Activated T-cell treated with anti-CD3 and anti-CD28 coated beads for 48 hours (primary cell): ENCODE results near the gene KATNB1.
"Not testable (repeated sequence)": the region's sequence is repeated elsewhere in the genome, so short reads cannot be mapped to it uniquely, and the experiment has no call there.

Experiments used
- DNase-seq: peaks from one replicate; pipeline ENCODE4 v3.0.0-alpha.2; 2020; ENCODE audit warnings: low read depth

KATNB1 gene

GRCh38 chr16:57774705-57775285, 39.2 kb downstream of the KATNB1 start:
- no peak for DNase-seq

DNA sequence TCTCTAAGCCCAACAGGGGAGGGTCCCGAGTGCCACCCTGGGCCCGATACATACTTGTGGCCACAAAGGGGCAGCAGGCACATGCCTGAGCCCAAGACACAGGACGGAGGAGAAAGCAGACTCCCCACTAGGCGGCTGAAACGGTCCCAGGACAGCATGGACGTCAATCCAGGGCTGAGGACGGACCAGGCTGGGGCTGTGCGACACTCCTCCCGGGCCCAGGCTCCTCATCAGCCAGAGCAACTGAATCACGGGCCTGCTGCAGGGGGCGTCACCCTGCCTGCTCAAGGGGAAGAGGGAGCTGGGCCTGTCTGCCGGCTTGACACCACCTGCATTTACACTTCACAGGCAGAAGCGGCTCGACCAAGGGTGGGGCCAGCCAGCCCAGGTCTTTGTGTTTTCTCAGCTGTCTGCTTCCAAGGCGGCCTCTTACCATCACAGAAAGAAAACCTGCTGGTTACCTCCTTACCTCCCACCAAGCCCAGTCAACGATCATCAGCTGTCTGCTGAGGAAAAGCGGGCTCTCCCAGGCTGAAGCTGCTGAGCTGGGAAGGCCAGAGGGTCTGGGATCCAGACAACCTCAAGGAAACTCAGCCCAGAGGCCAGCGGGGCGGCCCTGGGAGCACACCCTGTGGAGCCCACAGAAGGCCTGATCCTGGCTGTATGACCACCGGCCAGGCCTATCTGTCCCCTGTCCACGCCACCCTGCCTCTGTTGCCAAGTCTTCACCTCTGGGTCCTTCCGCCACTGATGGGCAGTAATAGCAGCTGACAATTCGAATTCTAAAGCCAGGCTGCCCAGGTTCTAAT, 40.3 kb downstream of the KATNB1 start:
- DNase-seq = no peak

DNA sequence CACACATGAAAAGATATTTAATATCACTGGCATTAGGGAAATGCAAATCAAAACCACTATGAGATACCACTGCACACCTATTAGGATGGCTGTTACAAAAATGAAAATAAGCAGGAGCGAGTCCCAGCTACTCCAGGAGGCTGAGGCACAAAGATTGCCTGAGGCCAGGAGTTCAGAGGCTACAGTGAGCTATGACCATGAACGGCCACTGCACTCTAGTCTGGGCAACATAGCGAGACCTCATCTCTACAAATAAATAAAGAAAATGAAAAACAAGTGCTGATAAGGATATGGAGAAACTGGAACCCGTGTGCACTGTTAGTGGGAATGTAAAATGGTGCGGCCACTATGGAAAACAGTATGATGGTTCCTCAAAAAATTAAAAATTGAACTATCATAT, 43.1 kb downstream of the KATNB1 start:
- DNase-seq = no peak

GRCh38 chr16:57779836-57780235, 44.3 kb downstream of the KATNB1 start:
- not testable (repeated sequence) for DNase-seq

DNA sequence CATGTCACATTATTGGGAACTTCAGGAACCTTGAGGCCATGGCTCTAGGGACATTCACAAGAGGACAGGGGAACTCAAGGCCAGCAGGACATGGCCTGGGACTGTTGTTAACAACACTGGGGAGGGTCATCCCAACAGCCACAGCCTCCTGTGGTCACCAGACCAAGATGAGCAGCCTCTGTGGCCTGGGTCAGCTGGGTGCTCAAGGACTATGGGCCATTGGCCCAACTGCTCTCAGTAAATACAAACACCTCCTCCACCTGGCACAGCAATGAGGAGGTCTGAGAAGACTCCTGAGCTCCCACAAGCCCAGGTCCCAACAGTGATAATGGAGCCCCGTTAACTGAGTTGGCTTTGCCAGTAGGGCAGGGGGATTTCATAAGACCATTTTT, 45.8 kb downstream of the KATNB1 start:
- DNase-seq = no peak

DNA sequence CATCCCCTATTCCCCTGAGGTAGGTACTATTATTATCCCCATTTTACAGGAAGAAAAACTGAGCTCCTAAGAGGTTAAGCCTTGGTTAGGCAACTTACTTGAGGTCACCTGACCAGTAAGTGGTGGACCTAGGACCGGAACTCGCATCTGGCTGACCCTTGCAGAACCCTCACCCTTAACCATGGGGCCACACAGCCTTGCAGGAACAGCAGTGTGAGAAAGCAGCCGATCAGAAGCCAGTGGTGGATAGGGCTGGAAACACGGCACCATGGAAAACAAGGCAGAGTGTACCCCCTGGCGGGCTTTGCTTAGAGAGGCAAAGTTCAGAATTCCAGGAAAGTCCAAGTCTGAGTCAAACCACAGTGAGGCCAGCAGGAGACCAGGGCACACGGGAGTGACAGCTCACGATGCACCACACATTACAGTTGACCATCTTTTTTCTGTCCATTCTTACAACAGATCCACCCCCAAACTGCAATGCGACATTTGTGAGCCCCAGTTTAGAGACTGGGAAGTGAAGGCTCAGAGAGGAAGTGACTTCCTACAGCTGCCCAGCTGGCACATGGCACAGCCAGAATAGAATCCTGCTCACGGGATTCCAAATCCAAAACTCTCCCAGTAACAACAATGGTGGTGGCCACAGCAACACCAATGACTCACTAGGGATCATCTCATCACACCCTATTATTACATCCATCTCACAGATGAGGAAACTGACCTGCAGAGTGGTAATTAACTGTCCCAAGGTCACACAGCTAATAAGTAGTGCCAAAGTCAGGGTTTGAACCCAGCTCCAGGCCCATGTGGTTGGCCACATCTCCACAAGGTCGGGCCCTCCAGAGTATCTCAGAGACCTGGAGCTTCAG, 46.4 kb downstream of the KATNB1 start:
- no peak for DNase-seq

DNA sequence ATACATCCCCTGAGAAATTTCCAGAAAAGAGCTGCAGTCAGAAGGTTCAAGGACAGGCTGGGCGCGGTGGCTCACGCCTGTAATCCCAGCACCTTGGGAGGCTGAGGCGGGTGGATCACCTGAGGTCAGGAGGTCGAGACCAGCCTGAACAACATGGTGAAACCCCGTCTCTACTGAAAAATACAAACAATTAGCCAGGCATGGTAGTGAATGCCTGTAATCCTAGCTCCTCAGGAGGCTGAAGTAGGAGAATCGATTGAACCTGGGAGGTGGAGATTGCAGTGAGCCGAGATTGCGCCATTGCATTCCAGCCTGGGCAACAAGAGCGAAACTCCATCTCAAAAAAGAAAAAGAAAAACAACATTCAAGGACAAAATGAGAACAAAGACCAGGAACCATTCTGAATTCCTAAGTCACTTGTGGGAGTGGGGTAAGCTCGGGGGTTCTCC, 47.1 kb downstream of the KATNB1 start:
- DNase-seq = not testable (repeated sequence)

DNA sequence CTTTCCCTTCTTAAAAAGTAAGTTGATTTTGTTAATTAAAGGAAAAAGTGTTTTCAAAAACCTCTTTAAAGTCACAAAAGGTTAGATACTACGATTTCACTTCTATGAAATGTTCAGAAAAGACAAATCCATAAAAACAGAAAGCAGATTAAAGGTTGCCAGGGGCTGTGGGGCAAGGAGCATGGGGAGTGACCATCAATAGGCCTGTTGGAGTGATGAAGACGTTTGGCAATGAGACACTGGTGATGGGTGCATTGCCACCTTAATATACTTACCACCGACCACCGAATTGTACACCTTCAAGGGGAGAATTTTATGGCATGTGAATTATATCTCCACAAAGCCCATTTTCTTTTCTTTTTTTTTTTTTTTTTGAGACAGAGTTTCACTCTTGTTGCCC, 47.5 kb downstream of the KATNB1 start:
- no peak for DNase-seq

DNA sequence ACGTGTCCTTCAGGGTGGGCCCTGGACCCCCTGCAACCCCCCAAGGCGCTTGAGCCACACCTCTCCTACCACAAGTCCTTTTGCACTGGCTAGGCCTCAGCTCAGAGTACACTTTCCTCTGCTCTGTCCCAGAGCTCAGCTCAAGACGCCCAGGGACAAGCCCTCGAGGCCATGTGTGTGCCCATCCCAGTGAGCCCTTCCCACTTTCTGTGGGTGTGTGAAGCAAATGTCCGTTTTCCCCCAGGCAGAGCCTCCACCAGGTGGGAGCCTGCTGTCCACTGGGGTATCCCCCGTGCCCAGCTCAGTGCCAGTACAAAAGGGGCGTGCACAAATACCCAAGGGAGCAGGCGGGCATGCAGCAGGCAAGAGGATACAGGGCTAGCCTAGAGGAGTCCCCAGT, 48.3 kb downstream of the KATNB1 start:
- DNase-seq = no peak

DNA sequence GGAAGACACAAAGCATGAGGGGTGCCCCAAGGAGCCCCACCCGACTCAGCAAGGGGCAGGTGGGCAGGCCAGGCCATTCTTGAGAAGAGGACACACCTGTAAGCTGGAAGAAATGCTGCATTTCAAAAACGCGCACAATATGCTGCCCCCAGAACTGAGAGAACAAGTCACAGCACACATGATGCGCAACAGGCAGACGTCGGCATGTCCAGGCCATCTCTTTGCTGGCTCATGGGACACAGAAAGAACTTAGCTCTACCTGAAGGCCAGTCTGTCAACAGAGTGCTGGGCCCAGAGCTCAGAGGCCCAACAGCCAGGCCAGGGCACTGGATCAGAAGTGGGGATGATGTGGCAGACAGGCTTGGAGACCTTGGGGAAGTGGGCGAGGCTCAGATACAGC, 48.8 kb downstream of the KATNB1 start:
- DNase-seq = no peak

DNA sequence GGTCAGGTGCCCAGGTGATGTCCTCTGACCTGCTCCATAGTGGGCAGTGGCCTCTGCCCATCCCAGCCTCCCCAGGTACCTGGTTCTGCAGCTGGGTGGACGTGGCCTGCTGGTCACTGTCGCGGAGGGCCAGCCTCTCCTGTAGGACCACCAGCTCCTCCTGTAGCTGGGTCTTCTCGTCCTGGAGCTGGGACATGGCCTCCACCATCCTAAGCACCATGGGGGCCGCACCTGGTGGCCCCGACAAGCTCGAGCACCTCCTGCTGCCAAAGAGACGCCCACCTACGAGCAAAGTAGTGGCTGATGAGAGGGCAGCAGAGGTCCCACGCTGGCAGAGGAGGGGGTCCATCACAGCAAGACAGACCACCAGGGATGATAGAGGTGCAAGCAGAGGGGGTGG, 49.8 kb downstream of the KATNB1 start:
- no peak for DNase-seq

GRCh38 chr16:57785924-57786323, 50.4 kb downstream of the KATNB1 start:
- no peak for DNase-seq

DNA sequence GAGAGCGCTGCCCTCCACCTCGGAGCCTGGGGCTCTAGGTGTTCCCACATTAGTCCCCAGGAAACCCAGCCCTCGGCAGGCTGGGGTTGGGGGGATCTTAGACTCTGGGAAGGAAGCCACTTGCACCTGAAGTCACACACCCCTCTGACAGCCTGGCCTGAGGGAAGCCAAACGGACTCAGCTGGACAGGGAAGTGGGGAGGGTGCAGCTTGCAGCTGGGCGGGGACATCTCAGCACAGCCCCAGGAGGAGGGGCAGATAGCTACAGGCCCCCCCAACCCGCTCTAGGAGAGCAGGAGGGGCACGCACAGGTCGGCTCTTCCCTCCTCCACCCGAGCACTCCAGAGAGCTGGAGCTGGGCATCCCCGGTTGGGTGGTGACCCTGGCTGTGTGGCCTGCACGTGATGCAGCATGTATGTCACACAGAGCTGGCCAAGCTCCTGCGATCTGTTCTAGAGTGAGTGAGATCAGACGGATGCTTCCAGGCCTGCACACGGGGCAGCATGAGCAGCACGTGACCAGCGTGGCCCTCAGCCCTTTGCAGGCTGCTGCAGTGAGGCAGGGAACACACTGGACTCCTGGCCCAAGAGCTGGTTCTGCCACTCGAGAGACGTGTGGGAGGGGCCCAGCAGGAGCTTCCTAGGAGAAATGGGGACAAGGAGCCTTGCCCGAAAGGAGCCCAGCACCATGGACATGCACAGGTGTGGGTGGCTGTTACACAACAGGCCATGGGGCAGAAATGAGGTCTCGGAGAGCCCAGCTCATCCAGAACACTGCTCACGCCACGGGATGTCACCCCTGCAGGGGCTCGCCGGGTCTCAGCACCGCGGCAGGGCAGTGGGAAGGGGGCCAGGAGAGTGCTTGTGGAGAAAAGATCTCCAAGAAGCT, 51.3 kb downstream of the KATNB1 start:
- DNase-seq = no peak

- DNase-seq = no peak
These were observed 51.9 kb downstream of the KATNB1 start for GRCh38 chr16:57787519-57787905.

DNA sequence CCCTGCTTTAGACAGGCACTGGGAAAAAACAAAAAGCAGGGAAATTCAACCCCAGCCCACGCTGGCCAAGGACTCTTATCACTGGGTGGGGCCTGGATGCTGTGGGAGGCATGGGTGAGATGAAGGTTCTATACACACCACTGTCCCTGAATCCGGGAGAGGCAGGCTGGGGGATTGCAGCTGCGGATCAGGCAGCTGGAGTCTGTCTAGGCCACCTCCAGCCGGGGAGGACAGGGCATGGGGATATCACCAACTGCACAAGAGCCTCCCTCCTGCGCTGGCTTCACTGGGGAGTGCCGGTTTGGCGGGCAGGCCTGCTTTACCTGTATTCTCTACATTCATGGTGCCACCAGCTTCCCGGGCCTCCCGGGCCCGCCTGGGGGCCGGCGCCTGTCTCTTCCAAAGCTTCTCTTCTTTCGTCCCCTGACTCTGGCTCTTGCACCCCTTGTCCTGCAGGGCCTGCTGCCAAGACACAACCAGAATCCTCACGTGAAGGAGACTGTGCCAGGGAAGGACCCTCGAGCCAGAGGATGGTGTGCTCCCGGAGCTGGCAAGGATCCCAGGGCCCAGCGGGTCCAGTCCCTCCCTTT, 52.8 kb downstream of the KATNB1 start:
- no peak for DNase-seq

GRCh38 chr16:57788951-57789350, 53.4 kb downstream of the KATNB1 start:
- DNase-seq = no peak

GRCh38 chr16:57791195-57791892, 55.8 kb downstream of the KATNB1 start:
- no peak for DNase-seq

DNA sequence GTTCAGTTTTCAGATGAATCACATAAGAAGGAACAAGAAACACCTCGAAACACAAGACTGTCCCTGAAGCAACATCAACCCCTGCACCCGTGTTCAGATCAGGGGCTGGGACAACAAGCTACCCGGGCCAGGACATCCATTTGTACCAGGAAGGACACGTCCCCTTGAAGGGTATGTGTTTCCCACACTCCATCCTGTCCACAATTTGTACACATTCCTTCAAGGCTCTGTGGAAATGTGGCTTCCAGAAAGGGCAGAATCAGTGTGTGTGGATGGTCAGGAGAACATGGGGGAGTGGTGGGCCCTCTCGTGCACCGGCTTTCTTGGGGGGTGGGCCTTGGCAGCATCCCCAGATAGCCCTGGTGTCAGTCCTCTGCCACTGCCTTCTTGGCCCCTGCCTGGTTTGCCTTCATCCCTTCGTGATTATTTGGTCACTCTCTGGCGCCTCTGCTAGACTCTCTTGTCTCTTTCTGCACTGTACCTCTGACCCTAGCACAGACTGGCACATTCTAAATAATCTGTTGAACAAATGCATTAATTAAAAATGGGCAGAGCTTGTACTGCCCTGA, 56.4 kb downstream of the KATNB1 start:
- DNase-seq = no peak

GRCh38 chr16:57794849-57795430, 59.4 kb downstream of the KATNB1 start:
- no peak for DNase-seq

- DNase-seq = no peak
These were observed 59.9 kb downstream of the KATNB1 start for GRCh38 chr16:57795431-57795878.
